Thyroid gland (tissue), 4 donors: ENCODE measurements around the gene KRT20.

Experiments used
- CTCF ChIP-seq, 6 experiments: fragments of 200-600 bp in 3 of 6; fragments of 450-650 bp in 3 of 6; sonication (generic) in 3 of 6; IDR thresholded peaks; one replicate each; pipeline ENCODE4 v1.5.1; 2016 to 2019; ENCODE audit warnings: antibody characterized with exemption in 6 of 6, mild to moderate bottlenecking in 2 of 6, inconsistent platforms in 1 of 6, moderate library complexity in 1 of 6
- POLR2A ChIP-seq, 2 donors: fragments of 450-650 bp; IDR thresholded peaks; one replicate each; pipeline ENCODE4 v1.6.1; 2017; ENCODE audit warnings: antibody characterized with exemption in 2 of 2, mild to moderate bottlenecking in 2 of 2, moderate library complexity in 1 of 2

DNA sequence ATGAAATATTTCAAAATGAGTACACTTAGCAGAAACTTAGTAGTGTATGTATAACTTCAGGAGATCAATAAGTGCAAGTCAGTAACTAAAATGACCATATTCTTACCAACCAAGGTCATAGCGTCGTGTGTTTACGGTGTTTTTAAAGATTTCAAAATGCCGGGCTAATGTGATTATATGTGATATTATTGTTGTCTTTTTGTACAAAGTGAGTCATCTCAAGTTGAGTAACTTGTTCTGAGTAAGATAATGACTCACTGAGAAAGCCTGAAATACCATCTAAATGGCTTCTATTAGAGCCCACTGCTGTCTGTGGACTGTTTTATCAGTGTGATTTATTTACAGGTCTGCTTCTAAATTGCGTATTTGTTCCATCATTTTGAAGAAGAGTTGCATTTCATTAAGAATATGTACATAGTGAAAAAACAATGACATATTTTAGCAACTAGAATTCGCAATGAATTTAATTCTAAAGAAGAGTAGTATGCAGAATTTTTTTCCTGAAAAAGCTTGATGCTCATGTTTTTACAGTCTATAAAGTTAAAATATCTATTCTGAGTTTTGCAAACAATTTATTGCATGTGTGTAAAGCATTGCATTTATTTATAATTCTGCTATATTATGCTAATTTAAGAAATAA lies 30.7 kb downstream of the KRT20 start:
- TF ChIP-seq CTCF (IDR thresholded peaks at IDR 0.05) (no peak), POLR2A (IDR thresholded peaks at IDR 0.05) (no peak)
